HG02938 (cell line): ENCODE data around the gene KCNT2.
A peak's percentile ranks its signal among the peaks of the same experiment; 100 is the strongest.
"Not testable (repeated sequence)": the region's sequence is repeated elsewhere in the genome, so short reads cannot be mapped to it uniquely, and the experiment has no call there.

Experiments
- ATAC-seq: cut with Tn5 transposase; IDR thresholded peaks from one replicate; pipeline ENCODE4 v1.9.1; 2021; ENCODE audit warnings: mild to moderate bottlenecking, moderate library complexity; ENCODE audit not compliant: unreplicated experiment

KCNT2 gene

GRCh38 chr1:196608390-196609369, at the start of gene KCNT2:
Gene KCNT2, minus strand, starts transcription at chr1:196608440. Its CDS starts 131 bp downstream, at chr1:196608309.
- ATAC-seq = peak; percentile 76

GRCh38 chr1:196655494-196655893, 47.3 kb upstream of the KCNT2 start:
- no peak for ATAC-seq

- no peak for ATAC-seq
Observed at GRCh38 chr1:196655071-196655470, 46.8 kb upstream of the KCNT2 start.

- no peak for ATAC-seq
Observed at GRCh38 chr1:196654271-196654670, 46.0 kb upstream of the KCNT2 start.

- no peak for ATAC-seq
Observed at GRCh38 chr1:196651637-196652215, 43.5 kb upstream of the KCNT2 start, which contains the start of gene CFH. Gene CFH, plus strand, starts transcription at chr1:196652043. Its CDS starts 75 bp downstream, at chr1:196652118.

GRCh38 chr1:196651079-196651478, 42.8 kb upstream of the KCNT2 start:
- no peak for ATAC-seq

- no peak for ATAC-seq
Observed at GRCh38 chr1:196650403-196650802, 42.2 kb upstream of the KCNT2 start.

- no peak for ATAC-seq
Observed at GRCh38 chr1:196649990-196650389, 41.8 kb upstream of the KCNT2 start.

GRCh38 chr1:196640976-196641375, 32.7 kb upstream of the KCNT2 start:
- no peak for ATAC-seq

GRCh38 chr1:196639291-196639690, 31.1 kb upstream of the KCNT2 start:
- ATAC-seq = not testable (repeated sequence)

- no peak for ATAC-seq
Observed at GRCh38 chr1:196638466-196638865, 30.2 kb upstream of the KCNT2 start.

GRCh38 chr1:196637606-196638005, 29.4 kb upstream of the KCNT2 start:
- no peak for ATAC-seq

- ATAC-seq = no peak
Observed at GRCh38 chr1:196628838-196629237, 20.6 kb upstream of the KCNT2 start.

GRCh38 chr1:196623079-196623478, 14.8 kb upstream of the KCNT2 start:
- no peak for ATAC-seq

GRCh38 chr1:196619721-196620120, 11.5 kb upstream of the KCNT2 start:
- no peak for ATAC-seq

GRCh38 chr1:196611873-196612272, 3.6 kb upstream of the KCNT2 start:
- no peak for ATAC-seq

- peak; percentile 16 for ATAC-seq
Observed at GRCh38 chr1:196609370-196609737, 1.1 kb upstream of the KCNT2 start.

GRCh38 chr1:196607981-196608380, 259 bp downstream of the KCNT2 start:
- no peak for ATAC-seq

GRCh38 chr1:196603651-196604050, 4.6 kb downstream of the KCNT2 start:
- no peak for ATAC-seq

GRCh38 chr1:196598942-196599748, 9.1 kb downstream of the KCNT2 start:
- no peak for ATAC-seq

GRCh38 chr1:196594700-196595099, 13.5 kb downstream of the KCNT2 start:
- no peak for ATAC-seq
